Colonic mucosa (tissue), 4 donors: Measurements from ENCODE around the gene SH3BP2. TPM values are rescaled to one million over a fixed set of nuclear protein-coding genes. Genes with fewer than 3 reads are reported as not detected.

Experiments
- DNase-seq: peaks from one replicate; pipeline ENCODE4 v3.0.0-alpha.2; 2020
- H3K27ac ChIP-seq: fragments of 200-600 bp; one replicate; pipeline ENCODE4 v1.8.0; 2021
- H3K27me3 ChIP-seq: fragments of 200-600 bp; one replicate; pipeline ENCODE4 v1.8.0; 2021
- H3K36me3 ChIP-seq: fragments of 200-600 bp; one replicate; pipeline ENCODE4 v1.8.0; 2021
- H3K4me1 ChIP-seq: fragments of 200-600 bp; one replicate; pipeline ENCODE4 v1.8.0; 2021; ENCODE audit warnings: mild to moderate bottlenecking
- H3K4me3 ChIP-seq: fragments of 200-600 bp; one replicate; pipeline ENCODE4 v1.8.0; 2021
- H3K9ac ChIP-seq, 2 donors: one replicate each; pipeline ENCODE4 v1.7.0; 2013; ENCODE audit warnings: control low read depth in 2 of 2, low read depth in 2 of 2, low read length in 2 of 2
- H3K9me3 ChIP-seq: fragments of 200-600 bp; one replicate; pipeline ENCODE4 v1.8.0; 2021
- CTCF ChIP-seq: fragments of 200-600 bp; IDR thresholded peaks from one replicate; pipeline ENCODE4 v1.8.0; 2022; ENCODE audit warnings: antibody characterized with exemption, mild to moderate bottlenecking
- intact Hi-C: fragments of 100-400 bp; cut with DNase I; formaldehyde crosslinking; loops from one replicate; pipeline ENCODE4 v1.14.1; 2022
- total RNA-seq, 2 donors: library from RNA; stranded (reverse); fragmentation: NEBNext Ultra II Directional in 1 of 2; extraction: Animal tissue kit (Norgen Biotek cat#: 25700) in 1 of 2; gene quantifications; one replicate each; pipeline ENCODE4 v1.2.1, GENCODE V29; 2021
- donor health status: healthy.
- donor health status: DM: no; HTN: no; CAD: no.
- donor health status: DM: no; HTN: no; CAD: no.

SH3BP2 gene
- total RNA-seq, 2 donors from 2014 or later = 62.2 to 70.8 TPM

- intact Hi-C loops = no loop called here
- H3K36me3 ChIP-seq = peaks cover 12% of the 10 kb centered on the region
These were observed 38.9 kb downstream of the SH3BP2 start for GRCh38 chr4:2831611-2832308.

GRCh38 chr4:2832309-2832980 is 39.6 kb downstream of the SH3BP2 start:
- no peak overlapping the region for H3K9ac ChIP-seq
- no peaks in the 10 kb centered on the region for H3K4me1 ChIP-seq
- no peaks in the 10 kb centered on the region for H3K27me3 ChIP-seq
- intact Hi-C loops = no loop called here
- TF ChIP-seq CTCF = no peak
- DNase-seq = no peak
- peaks cover 12% of the 10 kb centered on the region for H3K36me3 ChIP-seq
- no peak overlapping the region for H3K27ac ChIP-seq
- no peaks in the 10 kb centered on the region for H3K9me3 ChIP-seq
- H3K4me3 ChIP-seq = no peak overlapping the region

More at GRCh38 chr4:2831611-2832308, 38.9 kb downstream of the SH3BP2 start:
- Histone ChIP-seq H3K4me1 (no peaks in the 10 kb centered on the region), H3K4me3 (no peak overlapping the region), H3K27me3 (no peaks in the 10 kb centered on the region), H3K9ac (no peak overlapping the region), H3K9me3 (no peaks in the 10 kb centered on the region), H3K27ac (no peak overlapping the region)
- no peak for DNase-seq
- TF ChIP-seq CTCF = no peak

GRCh38 chr4:2832981-2833670 is 40.2 kb downstream of the SH3BP2 start:
- no peak for DNase-seq
- intact Hi-C loops = no loop called here

GRCh38 chr4:2833671-2834000 is 40.8 kb downstream of the SH3BP2 start:
- no peaks in the 10 kb centered on the region for H3K9me3 ChIP-seq
- intact Hi-C loops = no loop called here
- no peaks in the 10 kb centered on the region for H3K4me1 ChIP-seq
- no peak overlapping the region for H3K27ac ChIP-seq
- no peaks in the 10 kb centered on the region for H3K27me3 ChIP-seq
- H3K36me3 ChIP-seq = peaks cover 12% of the 10 kb centered on the region
- TF ChIP-seq CTCF = no peak
- DNase-seq = no peak
- no peak overlapping the region for H3K9ac ChIP-seq
- no peak overlapping the region for H3K4me3 ChIP-seq

More at GRCh38 chr4:2832981-2833670, 40.2 kb downstream of the SH3BP2 start:
- H3K27ac ChIP-seq = no peak overlapping the region
- H3K36me3 ChIP-seq = peaks cover 12% of the 10 kb centered on the region
- no peaks in the 10 kb centered on the region for H3K9me3 ChIP-seq
- no peak for TF ChIP-seq CTCF
- H3K27me3 ChIP-seq = no peaks in the 10 kb centered on the region
- H3K9ac ChIP-seq = no peak overlapping the region
- H3K4me1 ChIP-seq = no peaks in the 10 kb centered on the region
- no peak overlapping the region for H3K4me3 ChIP-seq

GRCh38 chr4:2834001-2834921 is 41.4 kb downstream of the SH3BP2 start:
- no peak overlapping the region for H3K27ac ChIP-seq
- DNase-seq = no peak

More at GRCh38 chr4:2834001-2834921, 41.4 kb downstream of the SH3BP2 start:
- Histone ChIP-seq H3K4me1 (no peaks in the 10 kb centered on the region), H3K27me3 (no peaks in the 10 kb centered on the region), H3K36me3 (peaks cover 12% of the 10 kb centered on the region), H3K9ac (no peak overlapping the region), H3K9me3 (no peaks in the 10 kb centered on the region), H3K4me3 (no peak overlapping the region)
- no peak for TF ChIP-seq CTCF
- intact Hi-C loops = no loop called here
